WTC11 (cell line): ENCODE results near the gene PARM1. TPM values are rescaled to one million over a fixed set of nuclear protein-coding genes. Genes with fewer than 3 reads are reported as not detected.

Experiments used
- ATAC-seq: fragments of 200-7000 bp; cut with Tn5 transposase; 2 replicates; pipeline ENCODE4 v1.10.0; 2021; ENCODE audit warnings: mild to moderate bottlenecking, moderate library complexity
- CTCF ChIA-PET: fragments of 300-600 bp; sonication (Branson Sonifier 250); formaldehyde crosslinking; loops from one replicate; lab custom pipeline; 2021; ENCODE audit warnings: antibody characterized with exemption; lab: Charles Lee
- POLR2A ChIA-PET: fragments of 350-600 bp; sonication (Branson Sonifier 250); formaldehyde crosslinking; loops from one replicate; lab custom pipeline; 2021; ENCODE audit warnings: antibody characterized with exemption; lab: Charles Lee
- DNase-seq: peaks from one replicate; pipeline ENCODE4 v3.0.0; 2021; ENCODE audit warnings: low spot score
- H3K27ac Mint-ChIP-seq: 2 replicates; pipeline ENCODE4 v1.8.0; 2021; ENCODE audit warnings: mixed read lengths
- H3K27me3 Mint-ChIP-seq: 2 replicates; pipeline ENCODE4 v1.8.0; 2021; ENCODE audit warnings: low read depth, mild to moderate bottlenecking, moderate library complexity, mixed read lengths
- H3K36me3 Mint-ChIP-seq: 2 replicates; pipeline ENCODE4 v1.8.0; 2021; ENCODE audit warnings: mixed read lengths
- H3K4me1 Mint-ChIP-seq: 2 replicates; pipeline ENCODE4 v1.8.0; 2022; ENCODE audit warnings: mixed read lengths
- H3K4me3 Mint-ChIP-seq: 2 replicates; pipeline ENCODE4 v1.8.0; 2021; ENCODE audit warnings: mild to moderate bottlenecking, moderate library complexity, mixed read lengths
- H3K9me3 Mint-ChIP-seq: 2 replicates; pipeline ENCODE4 v1.8.0; 2021; ENCODE audit warnings: mixed read lengths
- FOXP1 ChIP-seq: sonication (generic); formaldehyde crosslinking; IDR thresholded peaks from 2 replicates; pipeline ENCODE4 v1.8.0; 2022; ENCODE audit warnings: missing genetic modification reagents, mild to moderate bottlenecking, moderate library complexity, borderline replicate concordance
- JAZF1 ChIP-seq: fragments of 250-450 bp; sonication (Bioruptor Pico); IDR thresholded peaks from 2 replicates; pipeline ENCODE4 v1.9.0; 2021; ENCODE audit warnings: moderate library complexity, mild to moderate bottlenecking, inconsistent platforms
- KAT7 ChIP-seq: sonication (generic); formaldehyde crosslinking; IDR thresholded peaks from 2 replicates; pipeline ENCODE4 v1.8.1; 2023; ENCODE audit warnings: missing genetic modification reagents, mild to moderate bottlenecking, borderline replicate concordance
- MXD4 ChIP-seq: fragments of 250-450 bp; sonication (Bioruptor Pico); IDR thresholded peaks from 2 replicates; pipeline ENCODE4 v1.8.0; 2021; ENCODE audit warnings: mild to moderate bottlenecking, moderate library complexity, borderline replicate concordance
- PRRX2 ChIP-seq: fragments of 250-450 bp; sonication (Bioruptor Pico); IDR thresholded peaks from 2 replicates; pipeline ENCODE4 v1.8.0; 2021; ENCODE audit warnings: mild to moderate bottlenecking
- SMAD4 ChIP-seq: sonication (generic); formaldehyde crosslinking; IDR thresholded peaks from 2 replicates; pipeline ENCODE4 v1.8.0; 2022; ENCODE audit warnings: mild to moderate bottlenecking, missing genetic modification reagents
- SOX15 ChIP-seq: fragments of 250-450 bp; sonication (Bioruptor Pico); IDR thresholded peaks from 2 replicates; pipeline ENCODE4 v1.9.0; 2021; ENCODE audit warnings: mild to moderate bottlenecking
- SP1 ChIP-seq: sonication (generic); formaldehyde crosslinking; conservative IDR thresholded peaks from 2 replicates; pipeline ENCODE4 v1.8.1; 2022; ENCODE audit warnings: missing genetic modification reagents
- TP53 ChIP-seq: sonication (generic); formaldehyde crosslinking; IDR thresholded peaks from 2 replicates; pipeline ENCODE4 v1.8.1; 2023; ENCODE audit warnings: mild to moderate bottlenecking, missing genetic modification reagents
- total RNA-seq: library from RNA; stranded (reverse); gene quantifications from 3 replicates; pipeline ENCODE4 v1.2.3, GENCODE V29; 2021
- TF ChIP-seq, protein P1 (sequence below): sonication (generic); formaldehyde crosslinking; IDR thresholded peaks from 2 replicates; pipeline ENCODE4 v1.8.1; 2023; ENCODE audit warnings: mild to moderate bottlenecking, missing genetic modification reagents, borderline replicate concordance
- TF ChIP-seq, protein P2 (sequence below): sonication (generic); formaldehyde crosslinking; IDR thresholded peaks from 2 replicates; pipeline ENCODE4 v1.8.0; 2023; ENCODE audit warnings: missing genetic modification reagents, mild to moderate bottlenecking, borderline replicate concordance
- TF ChIP-seq, protein P3 (sequence below): sonication (generic); formaldehyde crosslinking; conservative IDR thresholded peaks from 2 replicates; pipeline ENCODE4 v1.8.1; 2023; ENCODE audit warnings: mild to moderate bottlenecking, low read depth, missing genetic modification reagents, moderate library complexity
- TF ChIP-seq, protein P4 (sequence below): sonication (generic); formaldehyde crosslinking; IDR thresholded peaks from 2 replicates; pipeline ENCODE4 v1.8.1; 2023; ENCODE audit warnings: mild to moderate bottlenecking, missing genetic modification reagents, moderate library complexity
- TF ChIP-seq, protein P5 (sequence below): fragments of 250-450 bp; sonication (Bioruptor Pico); IDR thresholded peaks from 2 replicates; pipeline ENCODE4 v1.9.0; 2021; ENCODE audit warnings: mild to moderate bottlenecking
- TF ChIP-seq, protein P6 (sequence below): fragments of 250-450 bp; sonication (Bioruptor Pico); conservative IDR thresholded peaks from 2 replicates; pipeline ENCODE4 v1.9.0; 2021; ENCODE audit warnings: mild to moderate bottlenecking
- TF ChIP-seq, protein P7 (sequence below): sonication (generic); formaldehyde crosslinking; IDR thresholded peaks from 2 replicates; pipeline ENCODE4 v1.8.1; 2022; ENCODE audit warnings: mild to moderate bottlenecking, moderate library complexity, missing genetic modification reagents
- TF ChIP-seq, protein P8 (sequence below): fragments of 250-450 bp; sonication (Bioruptor Pico); IDR thresholded peaks from 2 replicates; pipeline ENCODE4 v1.9.0; 2021; ENCODE audit warnings: moderate library complexity, mild to moderate bottlenecking, inconsistent platforms, borderline replicate concordance
- TF ChIP-seq, protein P9 (sequence below): sonication (generic); formaldehyde crosslinking; IDR thresholded peaks from 2 replicates; pipeline ENCODE4 v1.8.0; 2023; ENCODE audit warnings: mild to moderate bottlenecking, missing genetic modification reagents

PARM1 gene
- total RNA-seq, 1 experiment from 2014 or later: 6.3 TPM

DNA sequence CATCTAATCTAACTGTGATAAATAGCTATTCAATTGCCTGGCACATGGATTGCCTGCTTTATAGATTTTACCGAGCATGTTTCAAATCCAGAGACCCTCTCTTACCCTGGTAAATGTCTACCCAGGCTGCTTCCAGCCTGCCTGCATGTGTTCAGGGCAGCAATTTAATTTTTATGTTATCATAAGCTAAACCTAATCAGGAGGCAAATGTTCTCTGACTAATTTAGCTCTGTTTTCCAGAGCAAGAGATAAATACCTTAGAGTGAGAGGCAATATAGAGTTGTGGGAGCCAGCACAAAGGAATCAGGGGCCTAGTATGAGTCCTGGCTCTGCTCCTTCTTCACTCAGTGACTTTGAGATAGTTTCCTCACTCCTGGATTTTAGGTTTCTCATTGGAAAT, 37.7 kb downstream of the PARM1 start (continued):
- TF ChIP-seq, protein P1, sequence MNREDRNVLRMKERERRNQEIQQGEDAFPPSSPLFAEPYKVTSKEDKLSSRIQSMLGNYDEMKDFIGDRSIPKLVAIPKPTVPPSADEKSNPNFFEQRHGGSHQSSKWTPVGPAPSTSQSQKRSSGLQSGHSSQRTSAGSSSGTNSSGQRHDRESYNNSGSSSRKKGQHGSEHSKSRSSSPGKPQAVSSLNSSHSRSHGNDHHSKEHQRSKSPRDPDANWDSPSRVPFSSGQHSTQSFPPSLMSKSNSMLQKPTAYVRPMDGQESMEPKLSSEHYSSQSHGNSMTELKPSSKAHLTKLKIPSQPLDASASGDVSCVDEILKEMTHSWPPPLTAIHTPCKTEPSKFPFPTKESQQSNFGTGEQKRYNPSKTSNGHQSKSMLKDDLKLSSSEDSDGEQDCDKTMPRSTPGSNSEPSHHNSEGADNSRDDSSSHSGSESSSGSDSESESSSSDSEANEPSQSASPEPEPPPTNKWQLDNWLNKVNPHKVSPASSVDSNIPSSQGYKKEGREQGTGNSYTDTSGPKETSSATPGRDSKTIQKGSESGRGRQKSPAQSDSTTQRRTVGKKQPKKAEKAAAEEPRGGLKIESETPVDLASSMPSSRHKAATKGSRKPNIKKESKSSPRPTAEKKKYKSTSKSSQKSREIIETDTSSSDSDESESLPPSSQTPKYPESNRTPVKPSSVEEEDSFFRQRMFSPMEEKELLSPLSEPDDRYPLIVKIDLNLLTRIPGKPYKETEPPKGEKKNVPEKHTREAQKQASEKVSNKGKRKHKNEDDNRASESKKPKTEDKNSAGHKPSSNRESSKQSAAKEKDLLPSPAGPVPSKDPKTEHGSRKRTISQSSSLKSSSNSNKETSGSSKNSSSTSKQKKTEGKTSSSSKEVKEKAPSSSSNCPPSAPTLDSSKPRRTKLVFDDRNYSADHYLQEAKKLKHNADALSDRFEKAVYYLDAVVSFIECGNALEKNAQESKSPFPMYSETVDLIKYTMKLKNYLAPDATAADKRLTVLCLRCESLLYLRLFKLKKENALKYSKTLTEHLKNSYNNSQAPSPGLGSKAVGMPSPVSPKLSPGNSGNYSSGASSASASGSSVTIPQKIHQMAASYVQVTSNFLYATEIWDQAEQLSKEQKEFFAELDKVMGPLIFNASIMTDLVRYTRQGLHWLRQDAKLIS (CRISPR knock-in tag): no peak
- TF ChIP-seq, protein P2, sequence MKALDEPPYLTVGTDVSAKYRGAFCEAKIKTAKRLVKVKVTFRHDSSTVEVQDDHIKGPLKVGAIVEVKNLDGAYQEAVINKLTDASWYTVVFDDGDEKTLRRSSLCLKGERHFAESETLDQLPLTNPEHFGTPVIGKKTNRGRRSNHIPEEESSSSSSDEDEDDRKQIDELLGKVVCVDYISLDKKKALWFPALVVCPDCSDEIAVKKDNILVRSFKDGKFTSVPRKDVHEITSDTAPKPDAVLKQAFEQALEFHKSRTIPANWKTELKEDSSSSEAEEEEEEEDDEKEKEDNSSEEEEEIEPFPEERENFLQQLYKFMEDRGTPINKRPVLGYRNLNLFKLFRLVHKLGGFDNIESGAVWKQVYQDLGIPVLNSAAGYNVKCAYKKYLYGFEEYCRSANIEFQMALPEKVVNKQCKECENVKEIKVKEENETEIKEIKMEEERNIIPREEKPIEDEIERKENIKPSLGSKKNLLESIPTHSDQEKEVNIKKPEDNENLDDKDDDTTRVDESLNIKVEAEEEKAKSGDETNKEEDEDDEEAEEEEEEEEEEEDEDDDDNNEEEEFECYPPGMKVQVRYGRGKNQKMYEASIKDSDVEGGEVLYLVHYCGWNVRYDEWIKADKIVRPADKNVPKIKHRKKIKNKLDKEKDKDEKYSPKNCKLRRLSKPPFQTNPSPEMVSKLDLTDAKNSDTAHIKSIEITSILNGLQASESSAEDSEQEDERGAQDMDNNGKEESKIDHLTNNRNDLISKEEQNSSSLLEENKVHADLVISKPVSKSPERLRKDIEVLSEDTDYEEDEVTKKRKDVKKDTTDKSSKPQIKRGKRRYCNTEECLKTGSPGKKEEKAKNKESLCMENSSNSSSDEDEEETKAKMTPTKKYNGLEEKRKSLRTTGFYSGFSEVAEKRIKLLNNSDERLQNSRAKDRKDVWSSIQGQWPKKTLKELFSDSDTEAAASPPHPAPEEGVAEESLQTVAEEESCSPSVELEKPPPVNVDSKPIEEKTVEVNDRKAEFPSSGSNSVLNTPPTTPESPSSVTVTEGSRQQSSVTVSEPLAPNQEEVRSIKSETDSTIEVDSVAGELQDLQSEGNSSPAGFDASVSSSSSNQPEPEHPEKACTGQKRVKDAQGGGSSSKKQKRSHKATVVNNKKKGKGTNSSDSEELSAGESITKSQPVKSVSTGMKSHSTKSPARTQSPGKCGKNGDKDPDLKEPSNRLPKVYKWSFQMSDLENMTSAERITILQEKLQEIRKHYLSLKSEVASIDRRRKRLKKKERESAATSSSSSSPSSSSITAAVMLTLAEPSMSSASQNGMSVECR: no peak
- no peak for TF ChIP-seq PRRX2 (CRISPR knock-in tag)
- TF ChIP-seq JAZF1: no peak
- TF ChIP-seq KAT7 (CRISPR knock-in tag): no peak
- TF ChIP-seq, protein P3, sequence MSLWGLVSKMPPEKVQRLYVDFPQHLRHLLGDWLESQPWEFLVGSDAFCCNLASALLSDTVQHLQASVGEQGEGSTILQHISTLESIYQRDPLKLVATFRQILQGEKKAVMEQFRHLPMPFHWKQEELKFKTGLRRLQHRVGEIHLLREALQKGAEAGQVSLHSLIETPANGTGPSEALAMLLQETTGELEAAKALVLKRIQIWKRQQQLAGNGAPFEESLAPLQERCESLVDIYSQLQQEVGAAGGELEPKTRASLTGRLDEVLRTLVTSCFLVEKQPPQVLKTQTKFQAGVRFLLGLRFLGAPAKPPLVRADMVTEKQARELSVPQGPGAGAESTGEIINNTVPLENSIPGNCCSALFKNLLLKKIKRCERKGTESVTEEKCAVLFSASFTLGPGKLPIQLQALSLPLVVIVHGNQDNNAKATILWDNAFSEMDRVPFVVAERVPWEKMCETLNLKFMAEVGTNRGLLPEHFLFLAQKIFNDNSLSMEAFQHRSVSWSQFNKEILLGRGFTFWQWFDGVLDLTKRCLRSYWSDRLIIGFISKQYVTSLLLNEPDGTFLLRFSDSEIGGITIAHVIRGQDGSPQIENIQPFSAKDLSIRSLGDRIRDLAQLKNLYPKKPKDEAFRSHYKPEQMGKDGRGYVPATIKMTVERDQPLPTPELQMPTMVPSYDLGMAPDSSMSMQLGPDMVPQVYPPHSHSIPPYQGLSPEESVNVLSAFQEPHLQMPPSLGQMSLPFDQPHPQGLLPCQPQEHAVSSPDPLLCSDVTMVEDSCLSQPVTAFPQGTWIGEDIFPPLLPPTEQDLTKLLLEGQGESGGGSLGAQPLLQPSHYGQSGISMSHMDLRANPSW (CRISPR knock-in tag): no peak
- TF ChIP-seq FOXP1 (CRISPR knock-in tag): no peak
- no peak for TF ChIP-seq MXD4

DNA sequence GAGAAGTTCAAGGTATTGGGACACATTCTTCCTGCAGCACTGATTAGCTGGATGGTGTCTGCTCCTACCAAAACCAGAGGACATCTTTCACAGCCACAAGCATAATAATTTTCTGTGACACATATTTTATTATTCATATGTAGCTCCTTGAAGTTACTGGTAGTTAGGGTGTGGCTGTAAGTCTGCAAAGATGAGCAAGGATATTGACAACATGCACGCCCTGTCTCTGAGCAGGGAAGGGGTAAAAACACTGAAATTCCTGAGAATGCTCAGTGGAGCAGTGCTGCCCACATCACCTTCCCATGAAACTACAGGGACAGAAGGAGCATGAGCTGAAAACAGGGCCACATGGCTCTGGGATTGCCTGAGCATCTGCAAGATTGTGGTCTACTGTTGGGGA, 38.9 kb downstream of the PARM1 start:
- ATAC-seq: no peak
- POLR2A ChIA-PET: no interaction called here
- DNase-seq: no peak
- Mint-ChIP-seq H3K27me3 (no peaks in the 10 kb centered on the region), H3K4me1 (no peaks in the 10 kb centered on the region), H3K9me3 (peaks cover 9% of the 10 kb centered on the region), H3K36me3 (peaks cover 3% of the 10 kb centered on the region), H3K27ac (no peak overlapping the region), H3K4me3 (no peak overlapping the region)
- CTCF ChIA-PET: no interaction called here
- TF ChIP-seq, protein P4, sequence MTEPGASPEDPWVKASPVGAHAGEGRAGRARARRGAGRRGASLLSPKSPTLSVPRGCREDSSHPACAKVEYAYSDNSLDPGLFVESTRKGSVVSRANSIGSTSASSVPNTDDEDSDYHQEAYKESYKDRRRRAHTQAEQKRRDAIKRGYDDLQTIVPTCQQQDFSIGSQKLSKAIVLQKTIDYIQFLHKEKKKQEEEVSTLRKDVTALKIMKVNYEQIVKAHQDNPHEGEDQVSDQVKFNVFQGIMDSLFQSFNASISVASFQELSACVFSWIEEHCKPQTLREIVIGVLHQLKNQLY (CRISPR knock-in tag): no peak
- TF ChIP-seq, protein P5, sequence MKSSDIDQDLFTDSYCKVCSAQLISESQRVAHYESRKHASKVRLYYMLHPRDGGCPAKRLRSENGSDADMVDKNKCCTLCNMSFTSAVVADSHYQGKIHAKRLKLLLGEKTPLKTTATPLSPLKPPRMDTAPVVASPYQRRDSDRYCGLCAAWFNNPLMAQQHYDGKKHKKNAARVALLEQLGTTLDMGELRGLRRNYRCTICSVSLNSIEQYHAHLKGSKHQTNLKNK: no peak
- TF ChIP-seq, protein P6, sequence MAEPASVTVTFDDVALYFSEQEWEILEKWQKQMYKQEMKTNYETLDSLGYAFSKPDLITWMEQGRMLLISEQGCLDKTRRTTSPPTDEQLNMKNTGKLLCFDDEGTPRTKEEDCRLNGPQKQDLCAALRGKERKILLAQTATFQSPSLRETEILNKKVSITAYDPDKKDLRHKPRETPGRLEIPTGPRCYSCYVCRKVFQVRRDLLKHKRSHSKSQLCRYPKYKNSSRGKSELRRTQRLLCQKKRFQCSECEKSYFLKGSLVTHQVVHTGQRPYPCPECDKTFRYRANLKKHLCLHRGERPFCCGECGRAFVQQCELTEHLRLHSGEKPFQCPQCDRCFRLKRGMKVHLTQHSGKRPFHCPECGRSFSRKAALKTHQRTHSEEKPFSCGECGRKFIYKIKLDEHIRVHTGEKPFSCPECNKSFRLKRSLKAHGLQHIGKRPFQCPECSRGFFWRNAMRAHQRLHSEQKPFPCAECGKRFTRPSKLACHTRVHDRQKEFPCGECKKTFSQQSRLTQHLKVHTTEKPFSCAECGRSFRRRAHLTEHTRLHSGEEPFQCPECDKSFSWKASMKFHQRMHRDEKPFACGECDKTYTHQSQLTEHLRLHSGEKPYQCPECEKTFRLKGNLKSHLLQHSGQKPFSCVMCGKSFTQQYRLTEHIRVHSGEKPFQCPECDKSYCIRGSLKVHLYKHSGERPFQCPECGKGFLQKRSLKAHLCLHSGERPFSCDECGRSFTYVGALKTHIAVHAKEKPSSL (CRISPR knock-in tag): no peak
- TF ChIP-seq SP1 (CRISPR knock-in tag) (no peak), TP53 (no peak), SOX15 (no peak), SMAD4 (no peak)
- TF ChIP-seq, protein P7, sequence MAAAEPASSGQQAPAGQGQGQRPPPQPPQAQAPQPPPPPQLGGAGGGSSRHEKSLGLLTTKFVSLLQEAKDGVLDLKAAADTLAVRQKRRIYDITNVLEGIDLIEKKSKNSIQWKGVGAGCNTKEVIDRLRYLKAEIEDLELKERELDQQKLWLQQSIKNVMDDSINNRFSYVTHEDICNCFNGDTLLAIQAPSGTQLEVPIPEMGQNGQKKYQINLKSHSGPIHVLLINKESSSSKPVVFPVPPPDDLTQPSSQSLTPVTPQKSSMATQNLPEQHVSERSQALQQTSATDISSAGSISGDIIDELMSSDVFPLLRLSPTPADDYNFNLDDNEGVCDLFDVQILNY (CRISPR knock-in tag): no peak
- TF ChIP-seq, protein P8, sequence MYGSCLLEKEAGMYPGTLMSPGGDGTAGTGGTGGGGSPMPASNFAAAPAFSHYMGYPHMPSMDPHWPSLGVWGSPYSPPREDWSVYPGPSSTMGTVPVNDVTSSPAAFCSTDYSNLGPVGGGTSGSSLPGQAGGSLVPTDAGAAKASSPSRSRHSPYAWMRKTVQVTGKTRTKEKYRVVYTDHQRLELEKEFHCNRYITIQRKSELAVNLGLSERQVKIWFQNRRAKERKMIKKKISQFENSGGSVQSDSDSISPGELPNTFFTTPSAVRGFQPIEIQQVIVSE (CRISPR knock-in tag): no peak
- TF ChIP-seq, protein P9, sequence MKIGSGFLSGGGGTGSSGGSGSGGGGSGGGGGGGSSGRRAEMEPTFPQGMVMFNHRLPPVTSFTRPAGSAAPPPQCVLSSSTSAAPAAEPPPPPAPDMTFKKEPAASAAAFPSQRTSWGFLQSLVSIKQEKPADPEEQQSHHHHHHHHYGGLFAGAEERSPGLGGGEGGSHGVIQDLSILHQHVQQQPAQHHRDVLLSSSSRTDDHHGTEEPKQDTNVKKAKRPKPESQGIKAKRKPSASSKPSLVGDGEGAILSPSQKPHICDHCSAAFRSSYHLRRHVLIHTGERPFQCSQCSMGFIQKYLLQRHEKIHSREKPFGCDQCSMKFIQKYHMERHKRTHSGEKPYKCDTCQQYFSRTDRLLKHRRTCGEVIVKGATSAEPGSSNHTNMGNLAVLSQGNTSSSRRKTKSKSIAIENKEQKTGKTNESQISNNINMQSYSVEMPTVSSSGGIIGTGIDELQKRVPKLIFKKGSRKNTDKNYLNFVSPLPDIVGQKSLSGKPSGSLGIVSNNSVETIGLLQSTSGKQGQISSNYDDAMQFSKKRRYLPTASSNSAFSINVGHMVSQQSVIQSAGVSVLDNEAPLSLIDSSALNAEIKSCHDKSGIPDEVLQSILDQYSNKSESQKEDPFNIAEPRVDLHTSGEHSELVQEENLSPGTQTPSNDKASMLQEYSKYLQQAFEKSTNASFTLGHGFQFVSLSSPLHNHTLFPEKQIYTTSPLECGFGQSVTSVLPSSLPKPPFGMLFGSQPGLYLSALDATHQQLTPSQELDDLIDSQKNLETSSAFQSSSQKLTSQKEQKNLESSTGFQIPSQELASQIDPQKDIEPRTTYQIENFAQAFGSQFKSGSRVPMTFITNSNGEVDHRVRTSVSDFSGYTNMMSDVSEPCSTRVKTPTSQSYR (CRISPR knock-in tag): no peak
